GM12874 (cell line): ENCODE measurements around the gene EZH2.

Experiments used
- TF ChIP-seq, protein P1 (sequence below): IDR thresholded peaks from 2 replicates; pipeline ENCODE4 v1.5.1; 2011; ENCODE audit warnings: low read depth, mild to moderate bottlenecking, control low read depth, low read length, moderate library complexity; ENCODE audit not compliant: insufficient read depth

Gene EZH2

GRCh38 chr7:148912151-148912550 is 28.1 kb upstream of the EZH2 start:
- TF ChIP-seq, protein P1, sequence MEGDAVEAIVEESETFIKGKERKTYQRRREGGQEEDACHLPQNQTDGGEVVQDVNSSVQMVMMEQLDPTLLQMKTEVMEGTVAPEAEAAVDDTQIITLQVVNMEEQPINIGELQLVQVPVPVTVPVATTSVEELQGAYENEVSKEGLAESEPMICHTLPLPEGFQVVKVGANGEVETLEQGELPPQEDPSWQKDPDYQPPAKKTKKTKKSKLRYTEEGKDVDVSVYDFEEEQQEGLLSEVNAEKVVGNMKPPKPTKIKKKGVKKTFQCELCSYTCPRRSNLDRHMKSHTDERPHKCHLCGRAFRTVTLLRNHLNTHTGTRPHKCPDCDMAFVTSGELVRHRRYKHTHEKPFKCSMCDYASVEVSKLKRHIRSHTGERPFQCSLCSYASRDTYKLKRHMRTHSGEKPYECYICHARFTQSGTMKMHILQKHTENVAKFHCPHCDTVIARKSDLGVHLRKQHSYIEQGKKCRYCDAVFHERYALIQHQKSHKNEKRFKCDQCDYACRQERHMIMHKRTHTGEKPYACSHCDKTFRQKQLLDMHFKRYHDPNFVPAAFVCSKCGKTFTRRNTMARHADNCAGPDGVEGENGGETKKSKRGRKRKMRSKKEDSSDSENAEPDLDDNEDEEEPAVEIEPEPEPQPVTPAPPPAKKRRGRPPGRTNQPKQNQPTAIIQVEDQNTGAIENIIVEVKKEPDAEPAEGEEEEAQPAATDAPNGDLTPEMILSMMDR, result no peak

- TF ChIP-seq, protein P1, result no peak
Observed at GRCh38 chr7:148911626-148912025, 27.5 kb upstream of the EZH2 start.

DNA sequence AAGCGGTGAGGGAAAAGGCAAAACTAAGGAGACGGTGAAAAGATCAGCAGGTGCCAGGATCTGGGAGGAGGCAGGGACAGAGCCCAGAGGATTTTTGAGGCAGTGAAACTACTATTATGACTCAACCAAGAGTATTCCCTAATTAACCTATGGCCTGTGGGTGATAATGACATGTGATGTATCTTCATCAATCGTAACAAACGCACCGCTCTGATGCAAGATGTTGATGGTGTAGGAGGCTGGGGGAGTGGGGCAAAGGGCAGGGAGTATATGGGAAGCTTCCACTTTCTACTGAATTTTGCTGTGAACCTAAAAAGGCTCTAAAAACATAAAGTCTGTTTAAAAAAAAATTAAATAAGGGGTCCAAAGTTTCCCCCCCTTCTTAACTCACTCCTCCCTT is 25.5 kb upstream of the EZH2 start:
- TF ChIP-seq, protein P1, result no peak

DNA sequence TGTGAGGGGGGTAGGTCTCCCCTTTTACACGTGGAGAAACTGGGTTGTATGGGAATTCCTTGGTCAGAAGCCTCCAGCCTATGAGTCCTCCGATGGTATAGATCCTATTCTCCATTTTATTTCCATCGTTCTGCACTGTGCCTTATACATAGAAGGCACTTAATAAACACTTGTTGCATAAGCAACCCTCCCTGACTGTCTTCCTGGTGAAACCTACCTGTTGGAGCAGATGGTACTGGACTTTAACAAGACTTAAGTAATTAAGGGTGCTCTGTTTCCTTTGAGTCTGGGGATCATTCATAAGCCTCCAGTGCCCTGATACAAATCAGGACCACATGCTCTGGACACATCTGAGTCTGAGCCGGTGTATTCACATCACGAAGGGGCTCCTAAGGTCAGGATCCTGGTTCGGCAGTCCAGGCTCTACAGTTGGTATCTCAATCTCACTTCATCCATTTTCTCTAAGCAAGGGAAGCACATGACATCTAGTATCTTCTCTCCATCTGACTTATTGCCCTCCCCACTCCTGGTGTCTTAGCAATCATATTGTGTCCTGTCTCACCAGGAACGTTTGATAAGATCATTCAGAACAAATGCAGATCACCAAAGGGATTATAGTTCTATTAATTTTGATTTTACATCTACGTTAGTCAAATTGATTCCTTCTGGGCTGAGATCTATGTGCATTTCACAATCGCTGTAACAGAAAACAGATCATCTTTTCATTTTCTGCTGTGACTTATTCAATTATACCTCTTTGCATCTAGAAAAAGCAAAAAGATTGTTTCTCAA is 22.8 kb upstream of the EZH2 start:
- TF ChIP-seq, protein P1, result no peak

DNA sequence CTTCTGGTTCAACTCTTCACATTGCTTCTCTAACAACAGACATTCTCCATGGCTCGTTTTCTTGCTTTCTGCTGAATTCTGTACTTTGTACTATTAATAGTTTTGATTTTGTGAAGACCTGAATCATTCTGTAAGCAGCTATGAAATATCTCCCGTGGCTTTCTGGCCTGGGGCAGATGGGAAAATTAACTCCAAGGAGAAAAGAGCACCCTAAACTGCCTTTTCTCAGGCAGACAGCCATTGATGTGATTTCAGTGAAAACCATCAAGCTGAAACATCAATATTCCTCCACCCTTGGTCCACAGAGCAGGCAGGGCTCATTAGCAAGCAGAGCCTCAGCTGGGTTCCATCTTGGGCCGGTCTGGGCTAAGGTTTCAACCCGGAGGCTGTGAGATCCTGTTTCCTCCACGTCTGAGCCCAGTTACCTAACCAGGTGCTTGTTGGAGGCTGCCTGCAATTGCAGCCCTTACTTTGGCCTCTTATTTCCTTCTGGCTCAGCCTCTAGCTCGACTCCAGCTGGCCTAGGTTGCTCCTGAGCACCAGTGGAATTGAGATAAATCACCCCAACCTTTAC is 21.1 kb upstream of the EZH2 start:
- TF ChIP-seq, protein P1, result no peak

GRCh38 chr7:148903504-148903903 is 19.4 kb upstream of the EZH2 start:
- TF ChIP-seq, protein P1, result no peak

DNA sequence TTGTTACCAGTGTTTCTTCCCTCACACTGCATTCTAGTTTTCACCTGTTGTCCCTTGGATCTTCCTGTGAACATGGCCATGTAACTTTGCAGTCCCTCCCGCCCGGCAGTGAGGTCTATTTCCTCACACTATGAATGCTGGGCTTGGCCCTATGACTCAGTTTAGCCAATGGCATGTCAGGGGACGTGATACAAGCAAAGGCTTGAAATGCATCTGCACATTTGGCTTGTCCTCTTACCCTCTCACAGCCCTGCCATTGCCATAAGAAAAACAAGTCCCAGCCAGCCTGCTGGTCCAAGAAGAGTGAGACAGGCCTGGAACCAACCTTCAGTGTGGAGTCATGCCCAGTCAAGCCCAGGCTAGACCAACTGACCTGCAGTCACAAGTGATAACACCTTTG is 17.1 kb upstream of the EZH2 start:
- TF ChIP-seq, protein P1, result no peak
